22Rv1 (cell line): ENCODE data around the gene SYTL3.

Experiments used
- H3K27ac ChIP-seq: fragments of 450-650 bp; 2 replicates; pipeline ENCODE4 v1.5.1; 2017
- ZFX ChIP-seq: fragments of 450-650 bp; IDR thresholded peaks from 2 replicates; pipeline ENCODE4 v1.6.1; 2017; ENCODE audit warnings: antibody characterized with exemption, borderline replicate concordance
- TF ChIP-seq, protein P1 (sequence below): fragments of 450-650 bp; IDR thresholded peaks from 2 replicates; pipeline ENCODE4 v1.5.1; 2017; ENCODE audit warnings: mild to moderate bottlenecking

Gene SYTL3

DNA sequence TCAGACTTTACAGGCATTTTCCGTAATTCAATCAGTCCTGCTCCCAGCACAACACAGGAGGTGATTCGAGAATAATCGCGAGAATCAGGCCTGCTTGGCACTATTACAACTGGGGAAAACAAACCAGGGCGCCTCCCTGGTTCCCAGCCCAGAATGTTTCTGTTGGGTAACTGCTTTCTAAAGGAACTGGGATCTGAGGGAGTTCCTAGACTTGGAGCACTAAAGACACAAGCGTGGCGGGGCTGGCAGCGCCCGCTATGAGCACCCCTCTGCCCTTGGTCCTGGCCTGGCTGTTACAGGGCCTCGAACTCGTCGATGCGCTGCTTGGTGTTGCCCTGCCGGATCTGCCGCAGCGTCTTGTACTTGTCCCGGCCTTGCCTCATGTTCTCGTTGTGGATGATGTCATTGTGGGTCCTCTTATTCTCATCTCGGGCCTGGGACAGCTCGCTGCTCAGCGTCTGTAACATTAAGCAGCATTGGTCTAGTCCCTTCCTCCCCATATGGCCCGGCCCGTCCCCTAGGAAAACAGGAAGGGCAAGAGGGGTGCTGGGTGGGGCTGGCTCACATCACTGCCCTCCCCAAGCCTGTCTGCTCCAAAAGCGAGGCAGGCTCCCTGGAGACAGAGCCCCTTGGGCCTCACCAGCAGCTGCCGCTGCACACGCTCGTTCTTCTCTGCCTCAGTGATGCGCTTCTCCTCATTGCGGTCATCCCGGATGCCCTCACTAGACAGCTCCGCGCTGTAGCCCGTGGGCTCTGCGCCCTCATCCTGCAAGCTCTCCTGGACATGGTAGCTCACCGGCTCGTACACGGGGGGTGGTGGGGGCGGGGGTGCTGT is 117.0 kb downstream of the SYTL3 start:
- H3K27ac ChIP-seq = no peak overlapping the region
- TF ChIP-seq ZFX = no peak
- TF ChIP-seq, protein P1, sequence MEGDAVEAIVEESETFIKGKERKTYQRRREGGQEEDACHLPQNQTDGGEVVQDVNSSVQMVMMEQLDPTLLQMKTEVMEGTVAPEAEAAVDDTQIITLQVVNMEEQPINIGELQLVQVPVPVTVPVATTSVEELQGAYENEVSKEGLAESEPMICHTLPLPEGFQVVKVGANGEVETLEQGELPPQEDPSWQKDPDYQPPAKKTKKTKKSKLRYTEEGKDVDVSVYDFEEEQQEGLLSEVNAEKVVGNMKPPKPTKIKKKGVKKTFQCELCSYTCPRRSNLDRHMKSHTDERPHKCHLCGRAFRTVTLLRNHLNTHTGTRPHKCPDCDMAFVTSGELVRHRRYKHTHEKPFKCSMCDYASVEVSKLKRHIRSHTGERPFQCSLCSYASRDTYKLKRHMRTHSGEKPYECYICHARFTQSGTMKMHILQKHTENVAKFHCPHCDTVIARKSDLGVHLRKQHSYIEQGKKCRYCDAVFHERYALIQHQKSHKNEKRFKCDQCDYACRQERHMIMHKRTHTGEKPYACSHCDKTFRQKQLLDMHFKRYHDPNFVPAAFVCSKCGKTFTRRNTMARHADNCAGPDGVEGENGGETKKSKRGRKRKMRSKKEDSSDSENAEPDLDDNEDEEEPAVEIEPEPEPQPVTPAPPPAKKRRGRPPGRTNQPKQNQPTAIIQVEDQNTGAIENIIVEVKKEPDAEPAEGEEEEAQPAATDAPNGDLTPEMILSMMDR = no peak

DNA sequence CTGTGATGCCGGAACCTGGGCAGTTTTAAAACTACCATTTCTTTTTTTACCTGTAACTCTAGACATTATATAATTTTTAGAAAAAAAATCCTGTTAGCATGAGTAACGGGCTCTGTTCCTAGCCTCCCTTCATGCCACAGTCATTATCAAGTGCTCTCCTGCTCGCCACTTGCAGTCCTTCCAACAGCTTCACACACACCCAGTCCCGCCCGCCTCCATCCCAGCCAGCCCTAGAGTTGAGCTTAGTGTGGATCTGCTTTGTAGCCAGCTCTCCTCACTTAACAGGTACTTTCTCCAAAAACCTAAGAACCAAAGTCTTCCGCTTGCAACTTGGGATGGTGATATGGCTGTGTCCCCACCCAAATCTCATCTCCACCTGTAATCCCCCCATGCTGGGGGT is 117.9 kb downstream of the SYTL3 start:
- H3K27ac ChIP-seq = no peak overlapping the region
- TF ChIP-seq, protein P1 = no peak
- TF ChIP-seq ZFX = no peak

GRCh38 chr6:158768436-158768835 is 118.6 kb downstream of the SYTL3 start:
- TF ChIP-seq, protein P1 = no peak
- no peak for TF ChIP-seq ZFX
- no peak overlapping the region for H3K27ac ChIP-seq

- TF ChIP-seq, protein P1 = no peak
- no peak for TF ChIP-seq ZFX
- no peak overlapping the region for H3K27ac ChIP-seq
Measured at GRCh38 chr6:158769234-158769770, 119.4 kb downstream of the SYTL3 start.

- TF ChIP-seq, protein P1 = no peak
- no peak for TF ChIP-seq ZFX
Measured at GRCh38 chr6:158769771-158770432, 120.0 kb downstream of the SYTL3 start.

DNA sequence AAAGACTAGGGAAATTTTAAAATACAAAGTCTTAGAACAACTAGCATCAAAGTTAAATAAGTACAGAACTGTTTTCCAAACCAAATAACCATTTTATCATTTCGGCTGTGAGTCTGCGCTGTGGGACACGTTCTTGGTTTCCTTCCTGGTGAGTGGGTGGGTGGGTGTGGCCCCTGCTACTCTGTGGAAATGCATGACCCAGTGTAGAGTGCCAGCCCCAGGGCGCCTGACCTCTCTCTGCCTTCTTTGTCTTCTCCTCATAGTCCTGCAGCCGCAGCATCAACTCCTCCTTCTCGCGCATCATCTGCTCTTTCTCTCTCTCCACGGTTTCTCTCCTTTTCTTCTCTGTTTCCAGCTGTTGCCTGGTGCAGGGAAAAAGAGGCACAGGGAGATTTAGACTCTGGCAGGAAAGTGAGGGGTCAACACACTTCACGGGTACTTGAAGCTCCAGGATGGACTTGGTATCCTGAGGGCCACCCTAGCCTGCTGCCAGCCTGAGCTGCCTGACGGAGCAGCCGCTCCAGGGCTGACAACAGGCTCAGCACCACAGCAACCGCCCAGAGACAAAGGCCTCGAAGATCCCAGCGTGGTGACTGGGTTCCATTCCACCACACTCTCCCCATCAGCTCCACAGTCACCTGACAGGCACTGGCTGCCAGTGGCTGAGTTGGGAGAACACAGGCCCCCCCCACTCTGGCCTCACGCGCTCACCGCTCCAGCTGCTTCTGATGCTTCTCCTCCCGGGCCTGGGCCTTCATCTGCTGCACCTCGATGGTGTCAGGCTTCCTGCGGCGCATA is 120.9 kb downstream of the SYTL3 start:
- H3K27ac ChIP-seq = no peak overlapping the region
- TF ChIP-seq ZFX = no peak

More at GRCh38 chr6:158769771-158770432, 120.0 kb downstream of the SYTL3 start:
- no peak overlapping the region for H3K27ac ChIP-seq

DNA sequence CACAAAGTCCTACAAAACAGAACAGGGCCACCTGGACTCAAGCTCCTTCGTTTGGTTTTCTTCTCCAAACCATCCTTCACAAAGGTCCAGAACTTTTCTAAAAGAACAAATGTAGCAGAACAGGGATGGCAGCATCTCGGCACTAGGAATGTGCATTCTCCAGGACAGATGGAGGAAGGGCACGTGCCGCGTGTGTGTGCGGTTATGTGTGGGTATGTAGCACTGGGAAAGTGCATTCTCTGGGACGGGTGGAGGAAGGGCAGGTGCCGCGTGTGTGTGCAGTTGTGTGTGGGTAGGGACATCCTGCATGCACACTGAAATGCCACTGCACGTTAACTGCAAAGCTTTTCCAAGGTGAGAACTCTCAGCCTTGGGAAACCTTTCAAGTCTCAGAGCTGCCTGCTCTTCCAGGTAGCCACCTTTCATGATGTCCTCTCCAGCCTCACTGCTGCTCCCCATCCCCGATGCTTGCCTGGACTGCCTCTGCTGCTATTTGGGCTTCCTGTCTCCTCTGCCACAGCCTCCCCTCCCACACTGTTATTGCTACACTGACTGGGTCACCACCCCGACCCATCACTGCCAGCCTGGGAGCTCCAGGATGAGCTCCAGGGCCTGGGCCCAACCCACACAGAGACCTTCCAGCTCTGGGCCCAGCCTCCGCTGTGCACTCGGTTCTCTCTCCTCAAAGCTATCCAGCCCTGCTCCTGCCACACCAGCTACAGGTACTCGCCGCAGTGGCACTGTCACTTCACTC is 121.7 kb downstream of the SYTL3 start:
- TF ChIP-seq ZFX = no peak
- TF ChIP-seq, protein P1 = no peak
- no peak overlapping the region for H3K27ac ChIP-seq
